Measurements from ENCODE around the gene ACE. TPM values are rescaled to one million over a fixed set of nuclear protein-coding genes. Genes with fewer than 3 reads are reported as not detected.

Gene ACE
- total and polyA plus RNA-seq, 4 donors = 5.5 to 87.3 (median 35.3) TPM

DNA sequence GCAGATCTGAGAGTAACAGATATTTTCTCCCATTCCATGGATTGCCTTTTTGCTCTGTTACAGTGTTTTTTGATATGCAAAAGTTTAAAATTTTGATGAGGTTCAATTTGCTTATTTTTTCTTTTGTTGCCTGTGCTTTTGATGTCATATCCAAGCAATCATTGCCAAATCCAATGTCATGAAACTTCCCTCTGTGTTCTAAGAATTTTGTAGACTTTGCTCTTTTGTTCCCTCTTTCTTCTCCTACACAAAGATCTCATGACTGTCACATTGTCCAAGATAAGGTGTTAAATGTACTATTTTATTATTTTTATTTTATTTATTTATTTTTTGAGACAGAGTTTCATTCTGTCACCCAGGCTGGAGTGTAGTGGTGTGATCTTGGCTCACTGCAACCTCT lies 27.4 kb downstream of the ACE start:
- H3K9ac ChIP-seq (ENCODE audit: insufficient read depth in 1 of 2, low read length in 2 of 2) = no peak overlapping the region
- H3K9me3 ChIP-seq (ENCODE audit: control insufficient read depth in 4 of 4, insufficient read depth in 3 of 4, low read length in 3 of 4) = peaks cover 0 to 3% (median 0%) of the 10 kb centered on the region in 4 donors
- DNase-seq (no peak), ATAC-seq (ENCODE audit: insufficient read depth, low FRiP score) (no peak)
- H3K27ac ChIP-seq (ENCODE audit: low read depth in 1 of 2, low read length in 1 of 2) = no peak overlapping the region
- H3K27me3 ChIP-seq (ENCODE audit: control insufficient read depth in 3 of 3, insufficient read depth in 3 of 3, low read length in 2 of 3) = peaks cover 0 to 4% (median 2%) of the 10 kb centered on the region in 3 donors
- H3K4me1 ChIP-seq (ENCODE audit: control insufficient read depth in 5 of 5, insufficient read depth in 5 of 5, low read length in 5 of 5) = peaks cover 0 to 1% (median 0%) of the 10 kb centered on the region in 5 donors
- TF ChIP-seq, protein P1, sequence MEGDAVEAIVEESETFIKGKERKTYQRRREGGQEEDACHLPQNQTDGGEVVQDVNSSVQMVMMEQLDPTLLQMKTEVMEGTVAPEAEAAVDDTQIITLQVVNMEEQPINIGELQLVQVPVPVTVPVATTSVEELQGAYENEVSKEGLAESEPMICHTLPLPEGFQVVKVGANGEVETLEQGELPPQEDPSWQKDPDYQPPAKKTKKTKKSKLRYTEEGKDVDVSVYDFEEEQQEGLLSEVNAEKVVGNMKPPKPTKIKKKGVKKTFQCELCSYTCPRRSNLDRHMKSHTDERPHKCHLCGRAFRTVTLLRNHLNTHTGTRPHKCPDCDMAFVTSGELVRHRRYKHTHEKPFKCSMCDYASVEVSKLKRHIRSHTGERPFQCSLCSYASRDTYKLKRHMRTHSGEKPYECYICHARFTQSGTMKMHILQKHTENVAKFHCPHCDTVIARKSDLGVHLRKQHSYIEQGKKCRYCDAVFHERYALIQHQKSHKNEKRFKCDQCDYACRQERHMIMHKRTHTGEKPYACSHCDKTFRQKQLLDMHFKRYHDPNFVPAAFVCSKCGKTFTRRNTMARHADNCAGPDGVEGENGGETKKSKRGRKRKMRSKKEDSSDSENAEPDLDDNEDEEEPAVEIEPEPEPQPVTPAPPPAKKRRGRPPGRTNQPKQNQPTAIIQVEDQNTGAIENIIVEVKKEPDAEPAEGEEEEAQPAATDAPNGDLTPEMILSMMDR (IDR thresholded peaks at IDR 0.05; ENCODE audit: control extremely low read depth, extremely low read depth) = no peak
- no peak overlapping the region for H3K4me3 ChIP-seq
- H3K36me3 ChIP-seq (ENCODE audit: control insufficient read depth in 4 of 4, insufficient read depth in 4 of 4, low read length in 4 of 4) = no peaks in the 10 kb centered on the region

DNA sequence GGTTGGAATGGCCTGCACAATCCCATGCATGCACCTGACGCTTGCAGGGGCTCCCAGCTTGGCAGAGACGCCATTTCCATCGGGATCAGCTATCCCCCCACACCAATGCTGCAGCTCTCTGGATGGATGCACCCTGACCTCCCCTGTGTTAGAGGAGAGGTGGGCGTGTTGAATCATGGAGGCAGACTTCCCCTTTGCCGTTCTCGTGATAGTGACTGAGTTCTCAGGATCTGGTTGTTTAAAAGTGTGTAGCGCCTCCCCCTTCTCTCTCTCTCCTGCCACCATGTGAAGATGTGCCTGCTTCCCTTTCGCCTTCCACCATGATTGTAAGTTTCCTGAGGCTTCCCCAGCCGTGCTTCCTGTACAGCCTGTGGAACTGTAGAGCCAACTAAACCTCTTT lies 28.5 kb downstream of the ACE start:
- H3K27me3 ChIP-seq (ENCODE audit: control insufficient read depth in 3 of 3, insufficient read depth in 3 of 3, low read length in 2 of 3) = peaks cover 0 to 4% (median 2%) of the 10 kb centered on the region in 3 donors
- H3K9me3 ChIP-seq (ENCODE audit: control insufficient read depth in 4 of 4, insufficient read depth in 3 of 4, low read length in 3 of 4) = peaks cover 0 to 3% (median 0%) of the 10 kb centered on the region in 4 donors
- H3K9ac ChIP-seq (ENCODE audit: insufficient read depth in 1 of 2, low read length in 2 of 2) = no peak overlapping the region
- TF ChIP-seq, protein P1 (IDR thresholded peaks at IDR 0.05; ENCODE audit: control extremely low read depth, extremely low read depth) = no peak
- 88 to 90% methylated on average over 9 of the region's 9 CpGs for WGBS, 2 donors
- DNase-seq (no peak), ATAC-seq (ENCODE audit: insufficient read depth, low FRiP score) (no peak)
- no peak overlapping the region for H3K4me3 ChIP-seq
- H3K36me3 ChIP-seq (ENCODE audit: control insufficient read depth in 4 of 4, insufficient read depth in 4 of 4, low read length in 4 of 4) = no peaks in the 10 kb centered on the region
- no peak overlapping the region for H3K27ac ChIP-seq (ENCODE audit: low read depth in 1 of 2, low read length in 1 of 2)
- H3K4me1 ChIP-seq (ENCODE audit: control insufficient read depth in 5 of 5, insufficient read depth in 5 of 5, low read length in 5 of 5) = no peaks in the 10 kb centered on the region

DNA sequence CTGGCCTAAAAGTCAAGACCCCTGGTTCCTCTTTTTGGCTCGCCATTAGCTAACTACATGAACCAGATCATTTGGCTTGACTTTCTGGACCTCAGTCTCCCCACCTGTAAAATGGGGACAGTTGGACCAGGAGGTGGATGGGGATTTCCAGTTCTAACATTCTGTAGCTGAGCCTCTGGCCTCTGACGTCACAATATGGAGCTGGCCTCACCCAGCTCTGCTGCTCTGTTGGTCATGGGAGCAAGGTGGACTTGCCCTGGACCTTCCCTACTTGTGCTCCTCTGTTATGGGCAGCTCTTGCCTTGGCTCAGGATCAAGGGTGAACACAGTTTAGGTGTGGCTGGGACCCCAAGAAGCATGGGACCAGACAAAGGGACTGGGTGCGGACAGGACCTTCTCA lies 29.8 kb downstream of the ACE start:
- WGBS, 2 donors = 93 to 96% methylated on average over 3 of the region's 3 CpGs
- TF ChIP-seq, protein P1 (IDR thresholded peaks at IDR 0.05; ENCODE audit: control extremely low read depth, extremely low read depth) = no peak

DNA sequence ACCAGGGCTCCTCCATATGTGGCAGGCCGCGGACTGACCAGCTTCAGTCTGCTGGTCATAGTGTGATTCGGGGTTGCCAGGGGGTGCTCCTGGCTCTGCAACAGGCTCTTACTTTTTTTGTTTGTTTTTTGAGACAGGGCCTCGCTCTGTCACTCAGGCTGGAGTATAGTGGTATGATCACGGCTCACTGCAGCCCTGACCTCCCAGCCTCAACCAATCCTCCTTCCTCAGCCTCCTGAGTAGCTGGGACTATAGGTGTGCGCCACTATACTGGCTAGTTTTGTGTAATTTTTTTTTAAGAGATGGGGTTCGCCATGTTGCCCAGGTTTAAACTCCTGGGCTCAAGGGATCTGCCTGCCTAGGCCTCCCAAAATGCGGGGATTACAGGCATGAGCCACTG lies 34.5 kb downstream of the ACE start:
- no peaks in the 10 kb centered on the region for H3K27me3 ChIP-seq (ENCODE audit: control insufficient read depth in 3 of 3, insufficient read depth in 3 of 3, low read length in 2 of 3)
- H3K36me3 ChIP-seq (ENCODE audit: control insufficient read depth in 4 of 4, insufficient read depth in 4 of 4, low read length in 4 of 4) = no peaks in the 10 kb centered on the region
- DNase-seq (no peak), ATAC-seq (ENCODE audit: insufficient read depth, low FRiP score) (no peak)
- H3K4me3 ChIP-seq = no peak overlapping the region
- TF ChIP-seq, protein P1 (IDR thresholded peaks at IDR 0.05; ENCODE audit: control extremely low read depth, extremely low read depth) = no peak
- H3K9ac ChIP-seq (ENCODE audit: insufficient read depth in 1 of 2, low read length in 2 of 2) = no peak overlapping the region
- H3K9me3 ChIP-seq (ENCODE audit: control insufficient read depth in 4 of 4, insufficient read depth in 3 of 4, low read length in 3 of 4) = no peaks in the 10 kb centered on the region
- H3K27ac ChIP-seq (ENCODE audit: low read depth in 1 of 2, low read length in 1 of 2) = no peak overlapping the region
- no peaks in the 10 kb centered on the region for H3K4me1 ChIP-seq (ENCODE audit: control insufficient read depth in 5 of 5, insufficient read depth in 5 of 5, low read length in 5 of 5)
- WGBS, 2 donors = 90 to 96% methylated on average over 8 of the region's 8 CpGs

More for the DNA sequence above, 29.8 kb downstream of the ACE start:
- Histone ChIP-seq H3K9me3 (ENCODE audit: control insufficient read depth in 4 of 4, insufficient read depth in 3 of 4, low read length in 3 of 4) (peaks cover 0 to 3% (median 0%) of the 10 kb centered on the region in 4 donors), H3K36me3 (ENCODE audit: control insufficient read depth in 4 of 4, insufficient read depth in 4 of 4, low read length in 4 of 4) (no peaks in the 10 kb centered on the region), H3K27ac (ENCODE audit: low read depth in 1 of 2, low read length in 1 of 2) (no peak overlapping the region), H3K4me1 (ENCODE audit: control insufficient read depth in 5 of 5, insufficient read depth in 5 of 5, low read length in 5 of 5) (no peaks in the 10 kb centered on the region), H3K9ac (ENCODE audit: insufficient read depth in 1 of 2, low read length in 2 of 2) (no peak overlapping the region), H3K27me3 (ENCODE audit: control insufficient read depth in 3 of 3, insufficient read depth in 3 of 3, low read length in 2 of 3) (peaks cover 0 to 2% (median under 1%) of the 10 kb centered on the region in 3 donors), H3K4me3 (no peak overlapping the region)
- DNase-seq (no peak), ATAC-seq (ENCODE audit: insufficient read depth, low FRiP score) (no peak)
